ENCODE results near the gene TLK1. TPM values are rescaled to one million over a fixed set of nuclear protein-coding genes. Genes with fewer than 3 reads are reported as not detected.

Gene TLK1
- total and polyA plus RNA-seq, 2 experiments from 2014 or later: 41.2 to 45.0 TPM

GRCh38 chr2:171087547-171087946 lies 73.1 kb downstream of the TLK1 start (continued):
- TF ChIP-seq REST (IDR thresholded peaks at IDR 0.05; ENCODE audit: unreplicated experiment) (no peak), CREB1 (CRISPR knock-in tag; IDR thresholded peaks at IDR 0.05; ENCODE audit: low read depth) (no peak), ZNF462 (CRISPR knock-in tag; IDR thresholded peaks at IDR 0.05) (no peak), ZNF114 (CRISPR knock-in tag; IDR thresholded peaks at IDR 0.05) (no peak), JUNB (IDR thresholded peaks at IDR 0.05; ENCODE audit: unreplicated experiment) (no peak)
